HepG2 (cell line): ENCODE data around the gene MLST8. TPM values are rescaled to one million over a fixed set of nuclear protein-coding genes. Genes with fewer than 3 reads are reported as not detected.

Experiments used
- ATF7 ChIP-seq, 2 experiments: fragments of 450-650 bp in 1 of 2; sonication (generic) in 1 of 2; formaldehyde crosslinking in 1 of 2; IDR thresholded peaks; 2 replicates each; pipeline versions ENCODE4 v1.4.0 to v1.6.1; 2016 to 2020; ENCODE audit warnings: antibody characterized with exemption in 1 of 2, mild to moderate bottlenecking in 1 of 2, missing genetic modification reagents in 1 of 2
- CENPT ChIP-seq: sonication (generic); formaldehyde crosslinking; IDR thresholded peaks from 2 replicates; pipeline ENCODE4 v1.8.0; 2022; ENCODE audit warnings: low read depth, mild to moderate bottlenecking, moderate library complexity, missing genetic modification reagents
- CREM ChIP-seq, 2 experiments: sonication (generic) in 1 of 2; formaldehyde crosslinking in 1 of 2; IDR thresholded peaks; 2 replicates each; pipeline versions ENCODE4 v1.4.0 to v1.6.1; 2016 to 2020; ENCODE audit warnings: antibody characterized with exemption in 1 of 2, mild to moderate bottlenecking in 1 of 2, missing genetic modification reagents in 1 of 2
- HMG20B ChIP-seq: conservative IDR thresholded peaks from 2 replicates; pipeline ENCODE4 v1.6.1; 2016; ENCODE audit warnings: missing genetic modification reagents, missing compliant biosample characterization
- HMGA1 ChIP-seq: sonication (generic); formaldehyde crosslinking; conservative IDR thresholded peaks from 2 replicates; pipeline ENCODE4 v1.4.0; 2020; ENCODE audit warnings: missing genetic modification reagents
- IKZF4 ChIP-seq: sonication (generic); formaldehyde crosslinking; IDR thresholded peaks from 2 replicates; pipeline ENCODE4 v1.5.1; 2020; ENCODE audit warnings: borderline replicate concordance, mild to moderate bottlenecking, low read depth, missing genetic modification reagents; ENCODE audit errors: not compliant biosample characterization
- ISX ChIP-seq: sonication (generic); formaldehyde crosslinking; conservative IDR thresholded peaks from 2 replicates; pipeline ENCODE4 v1.5.0; 2020; ENCODE audit warnings: missing genetic modification reagents
- MBD4 ChIP-seq: IDR thresholded peaks from 2 replicates; pipeline ENCODE4 v1.6.1; 2012; ENCODE audit warnings: low read length, inconsistent platforms, borderline replicate concordance
- MIXL1 ChIP-seq: IDR thresholded peaks from 2 replicates; pipeline ENCODE4 v1.6.1; 2016
- NCOA5 ChIP-seq: sonication (generic); formaldehyde crosslinking; IDR thresholded peaks from 2 replicates; pipeline ENCODE4 v1.4.0; 2020; ENCODE audit warnings: missing genetic modification reagents
- NONO ChIP-seq, 2 experiments: fragments of 450-650 bp in 1 of 2; sonication (generic) in 1 of 2; formaldehyde crosslinking in 1 of 2; IDR thresholded peaks in 1 of 2; conservative IDR thresholded peaks in 1 of 2; 2 replicates each; pipeline versions ENCODE4 v1.6.1 to v1.8.0; 2017 to 2022; ENCODE audit warnings: mild to moderate bottlenecking in 1 of 2, missing genetic modification reagents in 1 of 2, moderate library complexity in 1 of 2
- RXRB ChIP-seq: IDR thresholded peaks from 2 replicates; pipeline ENCODE4 v1.6.1; 2016; ENCODE audit warnings: borderline replicate concordance, missing genetic modification reagents, missing compliant biosample characterization
- SP4 ChIP-seq: sonication (generic); formaldehyde crosslinking; IDR thresholded peaks from 2 replicates; pipeline ENCODE4 v1.8.1; 2023; ENCODE audit warnings: mild to moderate bottlenecking, missing genetic modification reagents
- TARDBP ChIP-seq: sonication (generic); formaldehyde crosslinking; IDR thresholded peaks from 2 replicates; pipeline ENCODE4 v1.8.0; 2022; ENCODE audit warnings: mild to moderate bottlenecking, missing genetic modification reagents
- ZFP1 ChIP-seq: IDR thresholded peaks from 2 replicates; pipeline ENCODE4 v1.6.1; 2016
- ZNF552 ChIP-seq: sonication (generic); formaldehyde crosslinking; IDR thresholded peaks from 2 replicates; pipeline ENCODE4 v1.9.0; 2022; ENCODE audit warnings: missing genetic modification reagents, mild to moderate bottlenecking, borderline replicate concordance
- ZNF556 ChIP-seq: sonication (generic); formaldehyde crosslinking; IDR thresholded peaks from 2 replicates; pipeline ENCODE4 v1.4.0; 2020; ENCODE audit warnings: mild to moderate bottlenecking, missing genetic modification reagents, borderline replicate concordance
- ZNF644 ChIP-seq: IDR thresholded peaks from 2 replicates; pipeline ENCODE4 v1.6.1; 2016; ENCODE audit warnings: low read depth
- polyA plus RNA-seq, 8 experiments: library from polyadenylated mRNA; depleted of rRNA in 3 of 8; stranded (reverse) in 7 of 8; unstranded in 1 of 8; fragments of >200 nt; fragmentation: Illumina TruSeq in 4 of 8; extraction: Trizol in 4 of 8; gene quantifications; 2 replicates each; pipeline versions ENCODE4 v1.2.1 to v1.2.3, GENCODE V29; 2011 to 2016; ENCODE audit warnings: low read depth in 4 of 8, missing spikeins in 1 of 8, mixed read lengths in 1 of 8; ENCODE audit not compliant: insufficient read depth in 1 of 8
- total RNA-seq, 5 experiments: library from RNA; depleted of rRNA; stranded (reverse); fragments of >200 nt; fragmentation: Illumina TruSeq; extraction: Trizol; gene quantifications; 2 replicates each; pipeline ENCODE4 v1.2.3, GENCODE V29; 2016; ENCODE audit warnings: low read depth in 1 of 5
- TF ChIP-seq, protein P1 (sequence below): sonication (generic); formaldehyde crosslinking; IDR thresholded peaks from 2 replicates; pipeline ENCODE4 v1.5.1; 2020; ENCODE audit warnings: missing genetic modification reagents, mild to moderate bottlenecking, borderline replicate concordance
- TF ChIP-seq, protein P2 (sequence below): sonication (generic); formaldehyde crosslinking; IDR thresholded peaks from 2 replicates; pipeline ENCODE4 v1.4.0; 2020; ENCODE audit warnings: missing genetic modification reagents
- TF ChIP-seq, protein P3 (sequence below): sonication (generic); formaldehyde crosslinking; IDR thresholded peaks from 2 replicates; pipeline ENCODE4 v1.4.0; 2020; ENCODE audit warnings: missing genetic modification reagents
- TF ChIP-seq, protein P4 (sequence below): sonication (generic); formaldehyde crosslinking; IDR thresholded peaks from 2 replicates; pipeline ENCODE4 v1.4.0; 2020; ENCODE audit warnings: missing genetic modification reagents, borderline replicate concordance
- TF ChIP-seq, protein P5 (sequence below): sonication (generic); formaldehyde crosslinking; IDR thresholded peaks from 2 replicates; pipeline ENCODE4 v1.5.0; 2020; ENCODE audit warnings: missing genetic modification reagents, mild to moderate bottlenecking, borderline replicate concordance

The MLST8 gene
- total and polyA plus RNA-seq, 2 of the 13 experiments (the other 11 are each of a cell fraction or from before 2014, with no cell fraction given), result 30.8 to 72.7 TPM

DNA sequence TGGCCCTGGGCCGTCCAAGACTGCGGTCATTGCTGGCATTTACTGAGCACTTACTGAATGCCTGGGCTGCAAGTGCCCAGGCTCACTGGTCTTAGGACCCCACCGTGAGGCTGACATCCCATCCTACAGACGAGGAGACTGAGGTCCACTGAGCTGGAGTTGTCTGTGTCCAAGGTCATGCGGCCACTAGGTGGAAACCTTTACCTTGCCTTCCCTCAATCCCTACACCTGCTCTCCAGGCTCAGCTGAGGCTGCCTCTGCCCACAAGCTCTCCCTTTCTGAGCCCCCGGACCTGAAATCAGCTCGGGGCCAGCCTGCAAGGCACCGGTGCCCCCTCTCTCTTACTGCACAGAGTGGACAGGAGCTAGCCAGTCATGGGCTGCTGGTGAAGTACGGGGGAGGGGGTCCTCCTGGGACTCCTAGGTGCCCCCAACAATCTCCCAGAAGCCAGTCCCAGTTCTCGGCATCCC is 10.4 kb upstream of the MLST8 start (continued):
- TF ChIP-seq, protein P1, sequence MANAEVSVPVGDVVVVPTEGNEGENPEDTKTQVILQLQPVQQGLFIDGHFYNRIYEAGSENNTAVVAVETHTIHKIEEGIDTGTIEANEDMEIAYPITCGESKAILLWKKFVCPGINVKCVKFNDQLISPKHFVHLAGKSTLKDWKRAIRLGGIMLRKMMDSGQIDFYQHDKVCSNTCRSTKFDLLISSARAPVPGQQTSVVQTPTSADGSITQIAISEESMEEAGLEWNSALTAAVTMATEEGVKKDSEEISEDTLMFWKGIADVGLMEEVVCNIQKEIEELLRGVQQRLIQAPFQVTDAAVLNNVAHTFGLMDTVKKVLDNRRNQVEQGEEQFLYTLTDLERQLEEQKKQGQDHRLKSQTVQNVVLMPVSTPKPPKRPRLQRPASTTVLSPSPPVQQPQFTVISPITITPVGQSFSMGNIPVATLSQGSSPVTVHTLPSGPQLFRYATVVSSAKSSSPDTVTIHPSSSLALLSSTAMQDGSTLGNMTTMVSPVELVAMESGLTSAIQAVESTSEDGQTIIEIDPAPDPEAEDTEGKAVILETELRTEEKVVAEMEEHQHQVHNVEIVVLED (CRISPR knock-in tag), result no peak
- TF ChIP-seq ATF7 (IDR thresholded peaks at IDR 0.05), result no peak
- TF ChIP-seq ATF7 (CRISPR knock-in tag; IDR thresholded peaks at IDR 0.05), result no peak
- TF ChIP-seq ISX (CRISPR knock-in tag), result no peak
- TF ChIP-seq MIXL1 (CRISPR knock-in tag), result no peak
- no peak for TF ChIP-seq ZNF556 (CRISPR knock-in tag)
- TF ChIP-seq SP4 (CRISPR knock-in tag), result no peak
- TF ChIP-seq, protein P2, sequence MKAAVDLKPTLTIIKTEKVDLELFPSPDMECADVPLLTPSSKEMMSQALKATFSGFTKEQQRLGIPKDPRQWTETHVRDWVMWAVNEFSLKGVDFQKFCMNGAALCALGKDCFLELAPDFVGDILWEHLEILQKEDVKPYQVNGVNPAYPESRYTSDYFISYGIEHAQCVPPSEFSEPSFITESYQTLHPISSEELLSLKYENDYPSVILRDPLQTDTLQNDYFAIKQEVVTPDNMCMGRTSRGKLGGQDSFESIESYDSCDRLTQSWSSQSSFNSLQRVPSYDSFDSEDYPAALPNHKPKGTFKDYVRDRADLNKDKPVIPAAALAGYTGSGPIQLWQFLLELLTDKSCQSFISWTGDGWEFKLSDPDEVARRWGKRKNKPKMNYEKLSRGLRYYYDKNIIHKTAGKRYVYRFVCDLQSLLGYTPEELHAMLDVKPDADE, result no peak
- TF ChIP-seq, protein P3, sequence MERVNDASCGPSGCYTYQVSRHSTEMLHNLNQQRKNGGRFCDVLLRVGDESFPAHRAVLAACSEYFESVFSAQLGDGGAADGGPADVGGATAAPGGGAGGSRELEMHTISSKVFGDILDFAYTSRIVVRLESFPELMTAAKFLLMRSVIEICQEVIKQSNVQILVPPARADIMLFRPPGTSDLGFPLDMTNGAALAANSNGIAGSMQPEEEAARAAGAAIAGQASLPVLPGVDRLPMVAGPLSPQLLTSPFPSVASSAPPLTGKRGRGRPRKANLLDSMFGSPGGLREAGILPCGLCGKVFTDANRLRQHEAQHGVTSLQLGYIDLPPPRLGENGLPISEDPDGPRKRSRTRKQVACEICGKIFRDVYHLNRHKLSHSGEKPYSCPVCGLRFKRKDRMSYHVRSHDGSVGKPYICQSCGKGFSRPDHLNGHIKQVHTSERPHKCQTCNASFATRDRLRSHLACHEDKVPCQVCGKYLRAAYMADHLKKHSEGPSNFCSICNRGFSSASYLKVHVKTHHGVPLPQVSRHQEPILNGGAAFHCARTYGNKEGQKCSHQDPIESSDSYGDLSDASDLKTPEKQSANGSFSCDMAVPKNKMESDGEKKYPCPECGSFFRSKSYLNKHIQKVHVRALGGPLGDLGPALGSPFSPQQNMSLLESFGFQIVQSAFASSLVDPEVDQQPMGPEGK (CRISPR knock-in tag), result peak; percentile 57; the same call in 1 of the 2 replicates
- TF ChIP-seq, protein P4, sequence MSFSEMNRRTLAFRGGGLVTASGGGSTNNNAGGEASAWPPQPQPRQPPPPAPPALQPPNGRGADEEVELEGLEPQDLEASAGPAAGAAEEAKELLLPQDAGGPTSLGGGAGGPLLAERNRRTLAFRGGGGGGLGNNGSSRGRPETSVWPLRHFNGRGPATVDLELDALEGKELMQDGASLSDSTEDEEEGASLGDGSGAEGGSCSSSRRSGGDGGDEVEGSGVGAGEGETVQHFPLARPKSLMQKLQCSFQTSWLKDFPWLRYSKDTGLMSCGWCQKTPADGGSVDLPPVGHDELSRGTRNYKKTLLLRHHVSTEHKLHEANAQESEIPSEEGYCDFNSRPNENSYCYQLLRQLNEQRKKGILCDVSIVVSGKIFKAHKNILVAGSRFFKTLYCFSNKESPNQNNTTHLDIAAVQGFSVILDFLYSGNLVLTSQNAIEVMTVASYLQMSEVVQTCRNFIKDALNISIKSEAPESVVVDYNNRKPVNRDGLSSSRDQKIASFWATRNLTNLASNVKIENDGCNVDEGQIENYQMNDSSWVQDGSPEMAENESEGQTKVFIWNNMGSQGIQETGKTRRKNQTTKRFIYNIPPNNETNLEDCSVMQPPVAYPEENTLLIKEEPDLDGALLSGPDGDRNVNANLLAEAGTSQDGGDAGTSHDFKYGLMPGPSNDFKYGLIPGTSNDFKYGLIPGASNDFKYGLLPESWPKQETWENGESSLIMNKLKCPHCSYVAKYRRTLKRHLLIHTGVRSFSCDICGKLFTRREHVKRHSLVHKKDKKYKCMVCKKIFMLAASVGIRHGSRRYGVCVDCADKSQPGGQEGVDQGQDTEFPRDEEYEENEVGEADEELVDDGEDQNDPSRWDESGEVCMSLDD (CRISPR knock-in tag), result no peak
- no peak for TF ChIP-seq CREM (IDR thresholded peaks at IDR 0.05)
- TF ChIP-seq CREM (CRISPR knock-in tag; IDR thresholded peaks at IDR 0.05), result no peak
- no peak for TF ChIP-seq ZNF644 (CRISPR knock-in tag)
- TF ChIP-seq MBD4, result no peak
- TF ChIP-seq TARDBP (CRISPR knock-in tag), result peak; percentile 42; the same call in 1 of the 2 replicates
- no peak for TF ChIP-seq ZFP1 (CRISPR knock-in tag)
- TF ChIP-seq, protein P5, sequence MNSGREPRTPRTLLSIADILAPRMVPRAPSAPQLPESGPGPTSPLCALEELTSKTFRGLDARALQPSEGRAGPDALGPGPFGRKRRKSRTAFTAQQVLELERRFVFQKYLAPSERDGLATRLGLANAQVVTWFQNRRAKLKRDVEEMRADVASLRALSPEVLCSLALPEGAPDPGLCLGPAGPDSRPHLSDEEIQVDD (CRISPR knock-in tag), result no peak
- TF ChIP-seq IKZF4 (CRISPR knock-in tag), result no peak
- TF ChIP-seq HMG20B (CRISPR knock-in tag), result no peak
- no peak for TF ChIP-seq RXRB
- TF ChIP-seq NCOA5 (CRISPR knock-in tag), result no peak
- TF ChIP-seq CENPT (CRISPR knock-in tag), result no peak
- TF ChIP-seq NONO (IDR thresholded peaks at IDR 0.05), result no peak
- peak; percentile 34; the same call in 1 of the 2 replicates for TF ChIP-seq NONO (CRISPR knock-in tag; conservative IDR thresholded peaks at IDR 0.05)
- TF ChIP-seq ZNF552 (CRISPR knock-in tag), result no peak
- TF ChIP-seq HMGA1 (CRISPR knock-in tag), result no peak
